RWPE1 (cell line): ENCODE results near the gene PXDN.

Experiments used
- CTCF ChIA-PET: fragments of 350-600 bp; sonication (Branson Sonifier 250); formaldehyde crosslinking; extraction: SDS; loops from one replicate; lab custom pipeline; 2021; lab: Yijun Ruan, JAX
- POLR2A ChIA-PET: fragments of 400-600 bp; formaldehyde crosslinking; extraction: SDS; loops from one replicate; lab custom pipeline; 2020; ENCODE audit warnings: antibody characterized with exemption; ENCODE audit not compliant: low non-redundant PET; lab: Yijun Ruan, JAX
- DNase-seq: peaks from one replicate; pipeline ENCODE4 v3.0.0; 2012; ENCODE audit warnings: low spot score
- H3K27ac ChIP-seq: fragments of 450-650 bp; 2 replicates; pipeline ENCODE4 v1.5.1; 2017
- TF ChIP-seq, protein P1 (sequence below): fragments of 450-650 bp; conservative IDR thresholded peaks from 2 replicates; pipeline ENCODE4 v1.5.1; 2017; ENCODE audit warnings: low read depth, mild to moderate bottlenecking

PXDN gene

GRCh38 chr2:1791006-1791605, 46.8 kb upstream of the PXDN start:
- ChIA-PET POLR2A (no interaction called here), CTCF (interaction anchor here (0.8 kb wide), 1 partner anchor 40 kb away, joined by 3 read pairs; no protein-coding TSS in a partner anchor)
- DNase-seq = no peak
- H3K27ac ChIP-seq = no peak overlapping the region
- TF ChIP-seq, protein P1, sequence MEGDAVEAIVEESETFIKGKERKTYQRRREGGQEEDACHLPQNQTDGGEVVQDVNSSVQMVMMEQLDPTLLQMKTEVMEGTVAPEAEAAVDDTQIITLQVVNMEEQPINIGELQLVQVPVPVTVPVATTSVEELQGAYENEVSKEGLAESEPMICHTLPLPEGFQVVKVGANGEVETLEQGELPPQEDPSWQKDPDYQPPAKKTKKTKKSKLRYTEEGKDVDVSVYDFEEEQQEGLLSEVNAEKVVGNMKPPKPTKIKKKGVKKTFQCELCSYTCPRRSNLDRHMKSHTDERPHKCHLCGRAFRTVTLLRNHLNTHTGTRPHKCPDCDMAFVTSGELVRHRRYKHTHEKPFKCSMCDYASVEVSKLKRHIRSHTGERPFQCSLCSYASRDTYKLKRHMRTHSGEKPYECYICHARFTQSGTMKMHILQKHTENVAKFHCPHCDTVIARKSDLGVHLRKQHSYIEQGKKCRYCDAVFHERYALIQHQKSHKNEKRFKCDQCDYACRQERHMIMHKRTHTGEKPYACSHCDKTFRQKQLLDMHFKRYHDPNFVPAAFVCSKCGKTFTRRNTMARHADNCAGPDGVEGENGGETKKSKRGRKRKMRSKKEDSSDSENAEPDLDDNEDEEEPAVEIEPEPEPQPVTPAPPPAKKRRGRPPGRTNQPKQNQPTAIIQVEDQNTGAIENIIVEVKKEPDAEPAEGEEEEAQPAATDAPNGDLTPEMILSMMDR = no peak

DNA sequence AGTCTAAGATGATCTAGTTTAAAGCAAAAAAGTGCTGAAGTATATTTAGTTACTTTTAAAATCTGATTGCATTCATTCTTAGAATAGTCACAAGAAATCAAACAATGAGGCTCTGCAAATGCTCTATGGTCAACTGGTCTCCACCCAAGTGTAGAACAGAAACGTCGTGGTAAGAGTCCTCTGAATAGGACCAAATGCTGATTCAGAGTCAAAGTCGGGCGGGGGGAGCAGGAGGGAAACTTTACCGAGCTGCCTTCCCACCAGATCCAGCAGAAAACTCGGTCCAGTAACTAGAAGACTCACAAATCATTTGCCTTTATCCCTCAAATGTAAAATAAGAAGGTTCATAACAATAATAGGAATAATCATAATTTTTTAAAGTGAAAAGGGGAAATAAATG, 46.2 kb upstream of the PXDN start:
- ChIA-PET POLR2A (no interaction called here), CTCF (interaction anchor here (0.8 kb wide), 1 partner anchor 40 kb away, joined by 3 read pairs; no protein-coding TSS in a partner anchor)
- no peak overlapping the region for H3K27ac ChIP-seq
- DNase-seq = no peak
- TF ChIP-seq, protein P1 = no peak

- TF ChIP-seq, protein P1 = no peak
These were observed 45.3 kb upstream of the PXDN start for GRCh38 chr2:1789610-1790009.

DNA sequence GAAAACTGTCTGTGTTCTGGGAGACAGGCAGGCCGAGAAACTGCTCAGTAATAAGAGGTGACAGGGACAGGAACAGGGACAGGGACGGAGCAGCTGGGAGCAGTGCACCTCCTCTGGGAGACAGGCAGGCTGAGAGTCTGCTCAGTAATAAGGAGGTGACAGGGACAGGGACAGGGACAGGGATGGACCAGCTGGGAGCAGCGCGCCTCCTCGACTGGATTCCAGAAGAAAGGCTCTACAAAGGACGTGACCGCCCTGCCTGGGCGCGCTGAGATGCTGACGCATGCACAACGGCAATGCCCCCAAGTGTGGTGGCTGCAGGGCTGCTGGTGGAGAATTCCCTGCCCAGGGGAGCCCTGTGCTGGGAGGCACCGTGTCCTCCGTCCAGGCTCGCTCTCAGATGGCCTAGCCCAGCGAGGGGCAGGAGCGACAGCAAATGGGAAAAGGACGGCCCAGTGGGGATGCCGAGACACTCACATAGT, 44.2 kb upstream of the PXDN start:
- ChIA-PET CTCF (interaction anchor here (1.0 kb wide), 1 partner anchor 29 kb away, joined by 3 read pairs; no protein-coding TSS in a partner anchor), POLR2A (no interaction called here)
- TF ChIP-seq, protein P1 = no peak
- DNase-seq = no peak
- no peak overlapping the region for H3K27ac ChIP-seq

More at GRCh38 chr2:1789610-1790009, 45.3 kb upstream of the PXDN start:
- CTCF ChIA-PET = no interaction called here
- POLR2A ChIA-PET = no interaction called here
- no peak for DNase-seq
- no peak overlapping the region for H3K27ac ChIP-seq

DNA sequence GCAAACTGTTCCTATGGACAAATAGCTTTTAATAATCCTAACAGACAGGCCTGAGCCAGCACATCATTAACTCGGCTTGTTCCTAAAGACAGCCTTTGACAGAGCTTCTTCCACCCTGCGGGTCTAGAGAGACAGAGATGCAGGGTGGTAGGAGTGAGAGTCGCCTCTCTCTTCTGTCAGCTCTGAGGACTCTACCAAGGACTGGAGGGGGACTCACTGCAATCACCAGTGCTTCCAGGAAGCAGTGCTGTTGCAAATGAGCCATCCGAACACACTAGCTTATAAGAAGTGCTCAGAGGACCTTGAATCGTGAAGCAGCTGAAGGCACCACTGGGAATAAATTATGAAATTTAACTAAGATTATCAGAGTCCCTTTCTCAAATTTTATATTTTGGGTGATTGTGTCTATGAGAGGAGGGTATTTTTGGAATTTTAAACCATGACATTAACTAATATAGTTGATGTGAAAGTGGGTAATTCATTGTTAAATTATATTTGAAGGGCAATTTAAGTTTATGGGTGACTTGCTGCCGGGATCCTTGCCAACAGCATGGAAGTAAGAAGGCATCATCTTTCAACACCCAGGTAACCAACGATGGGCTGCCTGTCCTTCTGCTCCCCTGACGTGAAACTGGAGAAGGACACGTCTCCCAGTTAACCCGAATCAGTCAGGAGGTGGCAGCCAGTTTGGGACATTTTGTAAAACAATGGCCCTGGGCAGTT, 43.6 kb upstream of the PXDN start:
- CTCF ChIA-PET = interaction anchor here (0.5 to 1.0 kb wide), 2 partner anchors 29 to 40 kb away, joined by 3 read pairs; no protein-coding TSS in a partner anchor
- TF ChIP-seq, protein P1 = no peak
- no peak for DNase-seq
- no peak overlapping the region for H3K27ac ChIP-seq
- POLR2A ChIA-PET = no interaction called here

GRCh38 chr2:1784986-1785617, 40.8 kb upstream of the PXDN start:
- TF ChIP-seq, protein P1 = no peak
- ChIA-PET POLR2A (no interaction called here), CTCF (no interaction called here)
- H3K27ac ChIP-seq = no peak overlapping the region
- no peak for DNase-seq
